Activated CD8-positive, alpha-beta memory T cell treated with anti-CD3 and anti-CD28 coated beads, Interleukin-2, amount 50 U/mL, for 4 hours (primary cell): ENCODE data around the gene SNX24.
"Not testable (repeated sequence)": the region's sequence is repeated elsewhere in the genome, so short reads cannot be mapped to it uniquely, and the experiment has no call there.

Experiments
- DNase-seq: peaks from one replicate; pipeline ENCODE4 v3.0.0-alpha.2; 2020

Gene SNX24

GRCh38 chr5:122924719-122925395 lies 79.4 kb downstream of the SNX24 start:
- no peak for DNase-seq

DNA sequence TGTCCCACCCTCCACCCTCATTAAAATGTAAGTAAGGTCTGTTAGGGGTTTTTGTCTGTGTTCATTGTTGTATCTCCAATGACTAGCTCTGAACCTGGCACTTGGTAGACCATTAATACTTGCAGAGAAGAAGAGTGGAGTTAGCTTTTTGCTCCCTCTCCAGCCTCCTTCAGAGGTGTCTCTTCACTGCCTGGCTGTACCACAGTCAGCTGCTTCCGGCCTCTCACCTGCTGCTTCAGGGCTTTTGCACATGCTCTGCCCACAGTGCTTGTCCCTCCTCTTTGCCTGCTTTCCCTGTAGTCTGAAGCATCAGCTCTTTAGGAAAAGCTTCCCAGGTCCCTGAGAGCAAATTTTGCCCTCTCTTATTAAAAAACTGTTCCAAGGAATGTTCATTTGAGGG lies 83.6 kb downstream of the SNX24 start:
- DNase-seq, result no peak

GRCh38 chr5:122929980-122930379 lies 84.6 kb downstream of the SNX24 start:
- DNase-seq, result no peak

GRCh38 chr5:122933956-122934355 lies 88.5 kb downstream of the SNX24 start:
- no peak for DNase-seq

- DNase-seq, result no peak
These were observed 90.7 kb downstream of the SNX24 start for GRCh38 chr5:122936088-122936487.

- no peak for DNase-seq
These were observed 92.5 kb downstream of the SNX24 start for GRCh38 chr5:122937914-122938313.

DNA sequence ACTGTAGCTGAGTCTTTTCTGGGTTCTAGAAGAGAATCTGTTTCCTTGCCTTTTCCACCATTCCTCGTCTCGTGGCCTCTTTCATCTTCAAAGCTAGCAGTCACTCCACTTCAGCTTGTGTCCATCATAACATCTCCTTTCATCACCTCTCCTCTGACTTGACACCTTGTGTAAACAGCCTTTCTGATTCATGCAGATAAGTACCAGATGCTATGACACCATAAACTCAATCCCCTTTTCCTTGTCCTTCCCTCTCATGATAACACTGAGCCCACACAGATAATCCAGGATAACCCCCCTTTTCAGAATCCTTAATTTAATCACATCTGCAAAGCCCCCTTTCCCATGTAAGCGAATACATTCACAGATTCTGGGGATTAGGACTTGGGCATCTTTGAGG lies 95.5 kb downstream of the SNX24 start:
- no peak for DNase-seq

- DNase-seq, result no peak
These were observed 96.3 kb downstream of the SNX24 start for GRCh38 chr5:122941737-122942136.

DNA sequence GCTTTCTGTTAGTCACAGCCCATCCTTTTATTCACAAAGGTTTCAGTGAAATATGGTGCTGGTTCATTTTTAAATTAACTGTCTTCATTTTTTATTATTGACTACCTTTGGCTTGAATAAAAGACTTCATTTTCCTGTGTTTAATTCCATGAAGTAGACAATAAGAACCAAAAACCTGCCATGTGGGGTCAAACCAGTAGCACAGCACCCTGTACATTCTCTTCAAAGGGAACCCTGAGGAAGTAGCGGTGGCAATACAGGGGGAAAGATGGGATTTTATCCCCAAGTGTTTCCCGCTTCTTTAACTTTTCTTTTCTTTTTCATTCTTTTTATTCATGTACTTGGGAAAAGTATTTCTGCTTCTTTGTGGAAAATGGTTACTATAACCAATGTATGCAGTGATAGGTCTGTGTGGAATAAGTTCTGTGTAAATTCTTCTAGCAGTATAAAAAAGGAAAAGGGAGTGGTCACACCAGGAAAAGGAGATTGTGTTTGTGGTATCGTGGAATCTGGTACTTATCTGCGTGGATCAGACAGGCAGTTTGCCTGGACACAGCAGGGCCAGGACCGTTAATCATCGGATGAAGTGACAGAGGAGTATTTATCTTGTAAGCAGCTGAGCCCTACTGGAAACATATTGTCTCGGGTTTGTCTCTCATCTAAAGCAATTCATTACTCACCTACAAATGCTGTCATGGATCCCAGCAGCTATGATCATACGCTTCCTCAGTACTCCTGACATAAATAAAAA lies 96.9 kb downstream of the SNX24 start:
- no peak for DNase-seq

DNA sequence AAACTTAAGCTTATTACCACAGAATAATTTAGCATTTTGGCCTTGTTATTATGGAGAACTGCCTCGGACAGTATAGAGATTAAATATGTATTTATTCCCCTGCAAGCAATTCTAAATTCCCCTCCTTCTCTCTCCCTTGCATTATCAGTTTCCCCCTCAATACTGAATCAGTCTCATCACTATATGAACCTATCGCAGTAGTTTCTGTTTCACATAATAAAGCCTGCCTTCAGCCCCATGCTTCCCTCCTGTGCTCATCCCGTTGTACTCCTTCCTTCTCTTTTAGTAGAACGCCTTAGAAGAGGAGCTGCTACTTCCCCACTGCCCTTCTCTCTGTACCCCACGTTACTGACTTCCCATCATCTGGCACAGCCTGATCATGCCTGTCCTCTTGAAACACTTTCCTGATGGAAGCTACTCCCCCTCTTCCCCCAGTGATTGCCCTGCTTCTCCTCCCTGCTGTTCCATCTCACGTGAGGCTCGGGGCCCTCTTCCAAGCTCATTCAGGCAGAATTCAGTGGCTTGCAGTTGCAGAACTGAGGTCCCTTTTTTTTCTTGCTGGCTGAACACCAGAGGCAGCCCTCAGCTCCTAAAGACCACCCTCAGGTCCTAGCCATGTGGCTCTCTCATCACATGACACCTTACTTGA lies 97.8 kb downstream of the SNX24 start:
- no peak for DNase-seq

- no peak for DNase-seq
These were observed 98.6 kb downstream of the SNX24 start for GRCh38 chr5:122944051-122944450.

- no peak for DNase-seq
These were observed 102.0 kb downstream of the SNX24 start for GRCh38 chr5:122947372-122947771.

- DNase-seq, result no peak
These were observed 102.4 kb downstream of the SNX24 start for GRCh38 chr5:122947772-122948171.

- DNase-seq, result no peak
These were observed 102.9 kb downstream of the SNX24 start for GRCh38 chr5:122948319-122948718.

GRCh38 chr5:122951658-122952057 lies 106.2 kb downstream of the SNX24 start:
- DNase-seq, result no peak

GRCh38 chr5:122954719-122955118 lies 109.3 kb downstream of the SNX24 start:
- no peak for DNase-seq

DNA sequence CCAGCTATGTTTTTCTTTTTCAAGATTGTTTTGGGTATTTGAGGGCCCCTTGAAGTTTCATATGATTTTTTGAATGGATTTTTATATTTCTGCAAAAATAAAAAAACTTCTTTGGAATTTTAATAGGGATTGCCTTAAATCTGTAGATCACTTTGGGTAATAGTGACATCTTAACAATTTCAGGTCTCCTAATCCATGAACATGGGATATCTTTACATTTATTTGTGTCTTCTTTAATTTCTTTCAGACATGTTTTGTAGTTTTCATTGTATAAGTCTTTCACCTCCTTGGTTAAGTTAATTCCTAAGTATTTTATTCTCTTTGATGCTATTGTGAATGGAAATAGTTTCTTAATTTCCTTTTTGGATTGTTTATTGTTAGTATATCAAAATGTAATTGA lies 112.0 kb downstream of the SNX24 start:
- DNase-seq, result no peak

DNA sequence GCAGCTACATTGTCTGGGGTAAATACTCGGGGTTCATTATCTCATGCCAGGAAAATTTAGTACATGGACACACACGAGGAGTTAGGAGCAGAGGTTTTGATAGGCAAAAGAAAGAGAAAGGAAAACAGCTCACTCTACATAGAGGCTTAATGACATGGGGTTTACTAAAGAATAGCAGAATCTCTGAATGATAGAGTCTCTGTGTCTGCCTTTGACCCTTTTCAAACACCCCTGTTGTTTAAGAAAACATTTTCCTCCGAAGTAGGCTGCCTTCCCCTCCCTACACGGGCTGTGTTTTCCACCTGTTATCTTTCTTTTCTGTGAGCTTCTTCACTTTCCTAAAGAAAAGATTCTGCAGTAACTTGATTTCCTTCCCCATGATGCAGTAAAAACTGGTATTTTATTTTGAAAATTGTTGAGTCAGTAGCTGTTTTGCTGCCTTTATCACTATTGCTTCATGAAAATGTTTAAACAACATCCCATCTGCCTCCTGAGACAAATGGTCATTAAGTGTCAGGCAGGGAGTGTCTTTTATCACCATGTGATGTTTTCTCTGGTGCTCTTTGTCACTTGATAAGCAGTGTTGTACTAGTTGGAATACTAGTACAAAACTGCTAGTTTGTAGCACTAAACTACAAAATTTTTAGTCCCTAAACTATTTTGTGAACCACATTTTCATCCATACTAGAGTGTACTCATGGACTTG lies 114.5 kb downstream of the SNX24 start:
- no peak for DNase-seq

GRCh38 chr5:122963305-122963704 lies 117.9 kb downstream of the SNX24 start:
- no peak for DNase-seq

GRCh38 chr5:122965111-122965510 lies 119.7 kb downstream of the SNX24 start:
- no peak for DNase-seq

- no peak for DNase-seq
These were observed 121.7 kb downstream of the SNX24 start for GRCh38 chr5:122967085-122967484.

GRCh38 chr5:122967625-122968024 lies 122.2 kb downstream of the SNX24 start:
- no peak for DNase-seq

DNA sequence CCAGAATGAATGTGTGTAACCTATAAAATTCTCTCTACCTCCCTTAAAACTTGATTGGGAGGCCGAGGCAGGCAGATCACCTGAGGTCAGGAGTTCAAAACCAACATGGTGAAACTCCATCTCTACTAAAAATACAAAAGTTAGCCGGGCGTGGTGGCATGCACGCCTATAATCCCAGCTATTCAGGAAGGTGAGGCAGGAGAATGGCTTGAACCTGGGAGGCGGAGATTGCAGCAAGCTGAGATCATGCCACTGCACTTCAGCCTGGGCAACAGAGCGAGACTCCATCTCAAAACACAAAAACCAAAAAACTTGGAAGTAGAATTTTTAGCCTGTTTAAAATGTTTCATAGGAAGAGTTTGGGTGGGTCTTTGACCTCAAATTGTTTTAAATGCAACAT lies 122.6 kb downstream of the SNX24 start:
- not testable (repeated sequence) for DNase-seq

GRCh38 chr5:122971333-122971732 lies 125.9 kb downstream of the SNX24 start:
- DNase-seq, result no peak
